Ecto neural progenitor cell (in vitro differentiated cells): ENCODE data around the gene DHX16.
A peak's percentile ranks its signal among the peaks of the same experiment; 100 is the strongest.
"Not testable (repeated sequence)": the region's sequence is repeated elsewhere in the genome, so short reads cannot be mapped to it uniquely, and the experiment has no call there.

ENCODE experiments used
- DNase-seq: peaks from one replicate; pipeline ENCODE4 v3.0.0-alpha.2; 2018; ENCODE audit warnings: low spot score

Gene DHX16

GRCh38 chr6:30672445-30673253 lies at the start of gene DHX16:
Gene DHX16, minus strand, starts transcription at chr6:30673006. Its CDS starts 165 bp downstream, at chr6:30672841.
- peak; percentile 93 for DNase-seq

- not testable (repeated sequence) for DNase-seq
Measured at GRCh38 chr6:30722025-30722279, 49.1 kb upstream of the DHX16 start.

- peak; percentile 95 for DNase-seq
Measured at GRCh38 chr6:30721198-30722024, 48.6 kb upstream of the DHX16 start.

- DNase-seq = peak; percentile 81
Measured at GRCh38 chr6:30720738-30721197, 48.0 kb upstream of the DHX16 start.

GRCh38 chr6:30719791-30720737 lies 47.3 kb upstream of the DHX16 start, which contains the start of gene TUBB:
Gene TUBB, plus strand, starts transcription at chr6:30720352. Its CDS starts 155 bp downstream, at chr6:30720507.
- peak; percentile 98 for DNase-seq

GRCh38 chr6:30719356-30719755 lies 46.5 kb upstream of the DHX16 start:
- no peak for DNase-seq

- not testable (repeated sequence) for DNase-seq
Measured at GRCh38 chr6:30717845-30718720, 45.3 kb upstream of the DHX16 start.

GRCh38 chr6:30717129-30717844 lies 44.5 kb upstream of the DHX16 start, which contains the start of gene MDC1:
Gene MDC1, minus strand, starts transcription at chr6:30717281. Its CDS starts 2,106 bp downstream, at chr6:30715175.
- peak; percentile 98 for DNase-seq

- no peak for DNase-seq
Measured at GRCh38 chr6:30716879-30717128, 44.0 kb upstream of the DHX16 start.

GRCh38 chr6:30714263-30714662 lies 41.5 kb upstream of the DHX16 start:
- DNase-seq = no peak

GRCh38 chr6:30712441-30712945 lies 39.7 kb upstream of the DHX16 start:
- no peak for DNase-seq

- DNase-seq = no peak
Measured at GRCh38 chr6:30711758-30712380, 39.1 kb upstream of the DHX16 start.

- DNase-seq = no peak
Measured at GRCh38 chr6:30709101-30709868, 36.5 kb upstream of the DHX16 start.

- DNase-seq = no peak
Measured at GRCh38 chr6:30707281-30707850, 34.6 kb upstream of the DHX16 start.

- DNase-seq = no peak
Measured at GRCh38 chr6:30705620-30706019, 32.8 kb upstream of the DHX16 start.

GRCh38 chr6:30703821-30704220 lies 31.0 kb upstream of the DHX16 start:
- no peak for DNase-seq

- no peak for DNase-seq
Measured at GRCh38 chr6:30703011-30703410, 30.2 kb upstream of the DHX16 start.

GRCh38 chr6:30700340-30700739 lies 27.5 kb upstream of the DHX16 start:
- no peak for DNase-seq

- no peak for DNase-seq
Measured at GRCh38 chr6:30696432-30696831, 23.6 kb upstream of the DHX16 start.
